ENCODE data around the gene RESF1. TPM values are rescaled to one million over a fixed set of nuclear protein-coding genes. Genes with fewer than 3 reads are reported as not detected.

The RESF1 gene
- total RNA-seq, 1 experiment from 2014 or later = 43.5 TPM

- H3K27ac Mint-ChIP-seq (ENCODE audit: unreplicated experiment) = no peak overlapping the region
- no peak for TF ChIP-seq CTCF (IDR thresholded peaks at IDR 0.05; ENCODE audit: unreplicated experiment)
- intact Hi-C loops (cut with micrococcal nuclease; ENCODE audit: unreplicated experiment) = no loop called here
- peaks cover 56% of the 10 kb centered on the region for H3K36me3 Mint-ChIP-seq (ENCODE audit: insufficient read depth, unreplicated experiment)
- H3K4me3 Mint-ChIP-seq (ENCODE audit: low read depth, unreplicated experiment) = no peak overlapping the region
- DNase-seq = no peak
- no peaks in the 10 kb centered on the region for H3K27me3 Mint-ChIP-seq (ENCODE audit: unreplicated experiment)
- CTCF ChIA-PET = no interaction called here
- no peaks in the 10 kb centered on the region for H3K4me1 Mint-ChIP-seq (ENCODE audit: low read depth, unreplicated experiment)
- no TSS peak for BruUV-seq (replicated peaks)
- peaks cover 17% of the 10 kb centered on the region for H3K9me3 Mint-ChIP-seq (ENCODE audit: low read depth, unreplicated experiment)
These were observed 26.6 kb downstream of the RESF1 start for GRCh38 chr12:31985832-31986231.

- peaks cover 51% of the 10 kb centered on the region for H3K36me3 Mint-ChIP-seq (ENCODE audit: insufficient read depth, unreplicated experiment)
- TF ChIP-seq CTCF (IDR thresholded peaks at IDR 0.05; ENCODE audit: unreplicated experiment) = no peak
- H3K9me3 Mint-ChIP-seq (ENCODE audit: low read depth, unreplicated experiment) = peaks cover 6% of the 10 kb centered on the region
- no peak overlapping the region for H3K4me3 Mint-ChIP-seq (ENCODE audit: low read depth, unreplicated experiment)
- CTCF ChIA-PET = interaction anchor here (0.6 kb wide), 1 partner anchor 115 kb away, joined by 5 read pairs; no protein-coding TSS in a partner anchor
- no peaks in the 10 kb centered on the region for H3K27me3 Mint-ChIP-seq (ENCODE audit: unreplicated experiment)
- DNase-seq = no peak
- BruUV-seq (replicated peaks) = no TSS peak
- no peak overlapping the region for H3K27ac Mint-ChIP-seq (ENCODE audit: unreplicated experiment)
- intact Hi-C loops (cut with micrococcal nuclease; ENCODE audit: unreplicated experiment) = no loop called here
- no peaks in the 10 kb centered on the region for H3K4me1 Mint-ChIP-seq (ENCODE audit: low read depth, unreplicated experiment)
These were observed 30.6 kb downstream of the RESF1 start for GRCh38 chr12:31989571-31990362.

GRCh38 chr12:31991146-31991545 lies 31.9 kb downstream of the RESF1 start:
- BruUV-seq (replicated peaks) = no TSS peak
- Mint-ChIP-seq H3K4me3 (ENCODE audit: low read depth, unreplicated experiment) (no peak overlapping the region), H3K27me3 (ENCODE audit: unreplicated experiment) (no peaks in the 10 kb centered on the region), H3K27ac (ENCODE audit: unreplicated experiment) (no peak overlapping the region), H3K36me3 (ENCODE audit: insufficient read depth, unreplicated experiment) (peaks cover 51% of the 10 kb centered on the region), H3K4me1 (ENCODE audit: low read depth, unreplicated experiment) (no peaks in the 10 kb centered on the region), H3K9me3 (ENCODE audit: low read depth, unreplicated experiment) (no peaks in the 10 kb centered on the region)
- CTCF ChIA-PET = no interaction called here
- intact Hi-C loops (cut with micrococcal nuclease; ENCODE audit: unreplicated experiment) = no loop called here
- DNase-seq = no peak
- TF ChIP-seq CTCF (IDR thresholded peaks at IDR 0.05; ENCODE audit: unreplicated experiment) = no peak

- CTCF ChIA-PET = no interaction called here
- TF ChIP-seq CTCF (IDR thresholded peaks at IDR 0.05; ENCODE audit: unreplicated experiment) = no peak
- intact Hi-C loops (cut with micrococcal nuclease; ENCODE audit: unreplicated experiment) = no loop called here
- Mint-ChIP-seq H3K4me1 (ENCODE audit: low read depth, unreplicated experiment) (no peaks in the 10 kb centered on the region), H3K27me3 (ENCODE audit: unreplicated experiment) (no peaks in the 10 kb centered on the region), H3K9me3 (ENCODE audit: low read depth, unreplicated experiment) (no peaks in the 10 kb centered on the region), H3K4me3 (ENCODE audit: low read depth, unreplicated experiment) (no peak overlapping the region), H3K27ac (ENCODE audit: unreplicated experiment) (no peak overlapping the region), H3K36me3 (ENCODE audit: insufficient read depth, unreplicated experiment) (peaks cover 51% of the 10 kb centered on the region)
- no peak for DNase-seq
- BruUV-seq (replicated peaks) = no TSS peak
These were observed 32.6 kb downstream of the RESF1 start for GRCh38 chr12:31991815-31992214.

Data from Calu3 (cell line).